H1 (cell line): ENCODE measurements around the gene AKR1D1. TPM values are rescaled to one million over a fixed set of nuclear protein-coding genes. Genes with fewer than 3 reads are reported as not detected.

ENCODE experiments used
- CTCF ChIA-PET: fragments of 300-600 bp; sonication (Branson Sonifier 250); formaldehyde crosslinking; loops from one replicate; lab custom pipeline; 2021; ENCODE audit not compliant: partially characterized antibody; lab: Charles Lee
- POLR2A ChIA-PET: fragments of 300-600 bp; sonication (Branson Sonifier 250); formaldehyde crosslinking; loops from one replicate; lab custom pipeline; 2021; ENCODE audit warnings: inconsistent platforms; ENCODE audit not compliant: partially characterized antibody; lab: Charles Lee
- DNase-seq, 2 experiments: peaks; one replicate each; pipeline versions ENCODE4 v3.0.0 to v3.0.0-alpha.2; 2010 to 2022; ENCODE audit warnings: low spot score in 2 of 2, low read depth in 1 of 2, mixed read lengths in 1 of 2
- FAIRE-seq: peaks from 2 replicates; lab custom pipeline; 2011; peaks lifted over from hg19 to GRCh38; lab: Jason Lieb, UNC
- H2AFZ ChIP-seq: 2 replicates; pipeline ENCODE4 v1.8.1; 2012; ENCODE audit warnings: low read length, inconsistent platforms
- H2AK5ac ChIP-seq: 2 replicates; pipeline ENCODE4 v1.6.1; 2013; ENCODE audit warnings: low read depth, low read length
- H2BK120ac ChIP-seq: replicated peaks from 2 replicates; pipeline ENCODE3; 2013; ENCODE audit warnings: low read depth, low read length, inconsistent platforms
- H2BK12ac ChIP-seq: 2 replicates; pipeline ENCODE4 v1.6.1; 2013; ENCODE audit warnings: low read depth, low read length
- H2BK15ac ChIP-seq: 2 replicates; pipeline ENCODE4 v1.6.1; 2013; ENCODE audit warnings: low read length
- H2BK20ac ChIP-seq: 2 replicates; pipeline ENCODE4 v1.6.1; 2013; ENCODE audit warnings: low read length
- H2BK5ac ChIP-seq: 2 replicates; pipeline ENCODE4 v1.6.1; 2013; ENCODE audit warnings: low read depth, low read length
- H3K14ac ChIP-seq: 2 replicates; pipeline ENCODE4 v1.6.1; 2013; ENCODE audit warnings: inconsistent platforms; ENCODE audit not compliant: insufficient read length
- H3K18ac ChIP-seq: 2 replicates; pipeline ENCODE4 v1.6.1; 2013; ENCODE audit warnings: low read length; ENCODE audit errors: extremely low read depth
- H3K23ac ChIP-seq: 2 replicates; pipeline ENCODE4 v1.6.1; 2013; ENCODE audit warnings: inconsistent platforms; ENCODE audit not compliant: insufficient read length
- H3K23me2 ChIP-seq: 2 replicates; pipeline ENCODE4 v1.6.1; 2013; ENCODE audit warnings: low read depth, low read length
- H3K27ac ChIP-seq: 2 replicates; pipeline ENCODE4 v1.6.1; 2011; ENCODE audit warnings: low read depth, low read length, inconsistent platforms
- H3K27me3 ChIP-seq, 4 experiments: replicated peaks in 1 of 4; 1 replicate in 1 of 4; 2 replicates in 3 of 4; pipeline versions ENCODE4 v1.6.1 to v1.8.1; 2011 to 2013; ENCODE audit warnings: low read length in 3 of 4, mild to moderate bottlenecking in 3 of 4, inconsistent platforms in 2 of 4, mixed read lengths in 2 of 4, moderate library complexity in 1 of 4; ENCODE audit not compliant: control insufficient read depth in 3 of 4, insufficient read depth in 3 of 4; ENCODE audit errors: extremely low read depth in 1 of 4
- H3K36me3 ChIP-seq, 4 experiments: 2 replicates each; pipeline versions ENCODE4 v1.6.1 to v1.8.1; 2011 to 2013; ENCODE audit warnings: mild to moderate bottlenecking in 4 of 4, low read length in 3 of 4, moderate library complexity in 2 of 4, control low read depth in 1 of 4, inconsistent platforms in 1 of 4; ENCODE audit not compliant: insufficient read depth in 4 of 4, control insufficient read depth in 2 of 4
- H3K4ac ChIP-seq: replicated peaks from 2 replicates; pipeline ENCODE3; 2013; ENCODE audit warnings: low read length, low read depth, mixed read lengths, inconsistent platforms; ENCODE audit not compliant: insufficient read length
- H3K4me1 ChIP-seq, 4 experiments: replicated peaks in 1 of 4; 1 replicate in 1 of 4; 2 replicates in 3 of 4; pipeline versions ENCODE4 v1.6.1 to v1.8.1; 2011 to 2013; ENCODE audit warnings: low read length in 3 of 4, inconsistent platforms in 2 of 4, mixed read lengths in 1 of 4; ENCODE audit not compliant: insufficient read depth in 4 of 4, control insufficient read depth in 3 of 4
- H3K4me2 ChIP-seq, 2 experiments: 2 replicates each; pipeline versions ENCODE4 v1.6.1 to v1.8.1; 2011 to 2013; ENCODE audit warnings: low read depth in 2 of 2, low read length in 2 of 2, control low read depth in 1 of 2, inconsistent platforms in 1 of 2, mild to moderate bottlenecking in 1 of 2; ENCODE audit not compliant: insufficient read depth in 1 of 2
- H3K4me3 ChIP-seq, 4 experiments: fragments of 200-600, 300-600 bp in 1 of 4; sonication (generic), shearing (Covaris generic), sonication (Bioruptor Twin) in 1 of 4; 2 replicates each; pipeline versions ENCODE4 v1.5.1 to v1.8.1; 2011 to 2016; ENCODE audit warnings: low read length in 4 of 4, low read depth in 3 of 4, control low read depth in 2 of 4, inconsistent platforms in 2 of 4, mild to moderate bottlenecking in 2 of 4, mixed read lengths in 1 of 4, moderate library complexity in 1 of 4; ENCODE audit not compliant: insufficient read depth in 2 of 4; ENCODE audit errors: extremely low read depth in 1 of 4
- H3K56ac ChIP-seq: replicated peaks from 2 replicates; pipeline ENCODE3; 2013; ENCODE audit warnings: low read depth, mild to moderate bottlenecking, mixed read lengths, low read length, inconsistent platforms; ENCODE audit not compliant: insufficient read length
- H3K79me1 ChIP-seq: 2 replicates; pipeline ENCODE4 v1.6.1; 2013; ENCODE audit warnings: low read depth, low read length, control low read depth
- H3K79me2 ChIP-seq, 2 experiments: 2 replicates each; pipeline versions ENCODE4 v1.6.1 to v1.8.1; 2012 to 2013; ENCODE audit warnings: low read length in 2 of 2, mild to moderate bottlenecking in 2 of 2, inconsistent platforms in 1 of 2; ENCODE audit not compliant: insufficient read depth in 2 of 2, control insufficient read depth in 1 of 2
- H3K9ac ChIP-seq, 4 experiments: replicated peaks in 1 of 4; 1 replicate in 1 of 4; 2 replicates in 3 of 4; pipeline versions ENCODE4 v1.6.1 to v1.8.1; 2011 to 2013; ENCODE audit warnings: low read depth in 3 of 4, low read length in 3 of 4, control low read depth in 2 of 4, mild to moderate bottlenecking in 2 of 4, moderate library complexity in 2 of 4, inconsistent platforms in 1 of 4; ENCODE audit errors: extremely low read depth in 1 of 4
- H3K9me3 ChIP-seq, 2 experiments: 2 replicates each; pipeline versions ENCODE4 v1.6.1 to v1.8.1; 2012 to 2013; ENCODE audit warnings: mild to moderate bottlenecking in 2 of 2, moderate library complexity in 2 of 2, control low read depth in 1 of 2, inconsistent platforms in 1 of 2, low read depth in 1 of 2, low read length in 1 of 2, mixed read lengths in 1 of 2; ENCODE audit not compliant: insufficient read depth in 2 of 2
- H4K20me1 ChIP-seq, 2 experiments: replicated peaks in 1 of 2; 2 replicates each; pipeline versions ENCODE3 to v1.8.1; 2011 to 2013; ENCODE audit warnings: inconsistent platforms in 2 of 2, low read length in 2 of 2, mild to moderate bottlenecking in 1 of 2; ENCODE audit not compliant: insufficient read depth in 2 of 2, control insufficient read depth in 1 of 2
- H4K5ac ChIP-seq: 2 replicates; pipeline ENCODE4 v1.6.1; 2013; ENCODE audit warnings: low read length, low read depth, mixed read lengths, inconsistent platforms; ENCODE audit not compliant: insufficient read length
- H4K8ac ChIP-seq: 2 replicates; pipeline ENCODE4 v1.8.0; 2013; ENCODE audit warnings: mild to moderate bottlenecking, moderate library complexity, low read length, inconsistent platforms; ENCODE audit not compliant: insufficient read depth; ENCODE audit errors: extremely low read depth
- H4K91ac ChIP-seq: replicated peaks from 2 replicates; pipeline ENCODE3; 2013; ENCODE audit warnings: low read length, mixed read lengths, inconsistent platforms; ENCODE audit not compliant: insufficient read length
- BRCA1 ChIP-seq: IDR thresholded peaks from 2 replicates; pipeline ENCODE4 v1.6.1; 2012; ENCODE audit warnings: low read depth, low read length, improper control_type of control experiment
- CBX8 ChIP-seq: fragments of 300-800, 300-1000 bp; sonication (generic); IDR thresholded peaks from 2 replicates; pipeline ENCODE4 v1.7.1; 2016; ENCODE audit warnings: low read depth, low read length, borderline replicate concordance
- CTCF ChIP-seq, 3 experiments: IDR thresholded peaks; 1 replicate in 2 of 3; 2 replicates in 1 of 3; pipeline versions ENCODE4 v1.5.1 to v1.6.1; 2011; ENCODE audit warnings: low read length in 3 of 3, mild to moderate bottlenecking in 3 of 3, inconsistent platforms in 2 of 3, low read depth in 1 of 3, moderate library complexity in 1 of 3; ENCODE audit not compliant: insufficient read depth in 1 of 3; ENCODE audit errors: control extremely low read depth in 1 of 3
- FOSL1 ChIP-seq: IDR thresholded peaks from 2 replicates; pipeline ENCODE4 v1.6.1; 2011; ENCODE audit warnings: mild to moderate bottlenecking, low read depth, low read length, moderate library complexity; ENCODE audit not compliant: insufficient read depth
- KDM4A ChIP-seq: IDR thresholded peaks from one replicate; pipeline ENCODE4 v1.7.1; 2012; ENCODE audit warnings: low read depth, mild to moderate bottlenecking, moderate library complexity, low read length, inconsistent platforms; ENCODE audit not compliant: severe bottlenecking
- NANOG ChIP-seq: IDR thresholded peaks from 2 replicates; pipeline ENCODE4 v1.6.1; 2011; ENCODE audit warnings: low read length, low read depth, mild to moderate bottlenecking, inconsistent platforms; ENCODE audit not compliant: insufficient read depth, poor library complexity, severe bottlenecking
- NRF1 ChIP-seq: IDR thresholded peaks from 2 replicates; pipeline ENCODE4 v1.6.1; 2011; ENCODE audit warnings: mild to moderate bottlenecking, low read depth, low read length, improper control_type of control experiment
- POLR2A ChIP-seq, 2 experiments: IDR thresholded peaks; 1 replicate in 1 of 2; 2 replicates in 1 of 2; pipeline ENCODE4 v1.6.1; 2011; ENCODE audit warnings: low read depth in 2 of 2, low read length in 2 of 2, mild to moderate bottlenecking in 2 of 2; ENCODE audit errors: control extremely low read depth in 1 of 2
- POU5F1 ChIP-seq: IDR thresholded peaks from 2 replicates; pipeline ENCODE4 v1.6.1; 2011; ENCODE audit warnings: low read depth, mild to moderate bottlenecking, low read length, moderate library complexity
- TAF1 ChIP-seq: IDR thresholded peaks from 2 replicates; pipeline ENCODE4 v1.6.1; 2011; ENCODE audit warnings: mild to moderate bottlenecking, low read depth, low read length
- WGBS, 2 experiments: shearing (Covaris generic) in 1 of 2; methylation state at CpG; one replicate each; pipeline versions ENCODE4 v1.1.6 to v1.1.7; 2013 to 2015; ENCODE audit warnings: low lambda C conversion rate in 2 of 2, mixed read lengths in 2 of 2, inconsistent platforms in 1 of 2, low coverage in 1 of 2, missing lambda C conversion rate in 1 of 2; ENCODE audit not compliant: insufficient replicate concordance in 2 of 2, insufficient coverage in 1 of 2, insufficient read length in 1 of 2; ENCODE audit errors: extremely low coverage in 1 of 2, missing lambda C conversion rate in 1 of 2; 5-methylcytosine and 5-hydroxymethylcytosine counted together
- polyA plus RNA-seq, 7 experiments: library from polyadenylated mRNA; depleted of rRNA in 3 of 7; stranded (reverse) in 5 of 7; unstranded in 2 of 7; fragments of >200 nt in 5 of 7; fragments of 200-250 nt in 2 of 7; gene quantifications; 1 replicate in 5 of 7; 2 replicates in 1 of 7; 4 replicates in 1 of 7; pipeline versions ENCODE4 v1.2.1 to v1.2.3, GENCODE V29; 2011 to 2013; ENCODE audit warnings: missing spikeins in 2 of 7, mixed read lengths in 2 of 7
- total RNA-seq: library from RNA; stranded (reverse); fragmentation: NEBNext Ultra II Directional; extraction: Animal tissue kit (Norgen Biotek cat#: 25700); gene quantifications from 2 replicates; pipeline ENCODE4 v1.2.1, GENCODE V29; 2021
- TF ChIP-seq, protein P1 (sequence below): IDR thresholded peaks from 2 replicates; pipeline ENCODE4 v1.6.1; 2011; ENCODE audit warnings: low read length, improper control_type of control experiment

AKR1D1 gene
- total and polyA plus RNA-seq, 2 of the 8 experiments (the other 6 are each of a cell fraction or from before 2014, with no cell fraction given): not detected

GRCh38 chr7:138077809-138078208 is 1.6 kb downstream of the AKR1D1 start:
- CTCF ChIA-PET: interaction anchor here (0.6 kb wide), 1 partner anchor 969 kb away, joined by 3 read pairs; no protein-coding TSS in a partner anchor
- Histone ChIP-seq H4K8ac (no peak overlapping the region), H3K4me1 (peaks cover 0 to 2% (median 0%) of the 10 kb centered on the region in 4 experiments; a peak in 4 of 7 replicates)
- TF ChIP-seq TAF1 (no peak), NANOG (no peak), CTCF (IDR thresholded peaks at IDR 0.05; ENCODE audit: control extremely low read depth in 1 of 3, insufficient read depth in 1 of 3, low read depth in 1 of 3, low read length in 3 of 3) (no peak), BRCA1 (no peak), NRF1 (no peak), POLR2A (IDR thresholded peaks at IDR 0.05; ENCODE audit: control extremely low read depth in 1 of 2, low read depth in 2 of 2, low read length in 2 of 2) (no peak), CBX8 (no peak), POU5F1 (no peak), KDM4A (no peak), FOSL1 (no peak)
- TF ChIP-seq, protein P1, sequence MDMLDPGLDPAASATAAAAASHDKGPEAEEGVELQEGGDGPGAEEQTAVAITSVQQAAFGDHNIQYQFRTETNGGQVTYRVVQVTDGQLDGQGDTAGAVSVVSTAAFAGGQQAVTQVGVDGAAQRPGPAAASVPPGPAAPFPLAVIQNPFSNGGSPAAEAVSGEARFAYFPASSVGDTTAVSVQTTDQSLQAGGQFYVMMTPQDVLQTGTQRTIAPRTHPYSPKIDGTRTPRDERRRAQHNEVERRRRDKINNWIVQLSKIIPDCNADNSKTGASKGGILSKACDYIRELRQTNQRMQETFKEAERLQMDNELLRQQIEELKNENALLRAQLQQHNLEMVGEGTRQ: no peak

More at GRCh38 chr7:138077809-138078208, 1.6 kb downstream of the AKR1D1 start:
- Histone ChIP-seq H3K9ac (no peak overlapping the region), H3K56ac (no peak overlapping the region), H3K27ac (no peak overlapping the region), H4K91ac (no peak overlapping the region), H2BK5ac (no peak overlapping the region), H2BK20ac (no peak overlapping the region), H3K14ac (no peak overlapping the region), H3K79me1 (no peaks in the 10 kb centered on the region), H2BK120ac (no peak overlapping the region), H4K20me1 (no peaks in the 10 kb centered on the region), H3K9me3 (peaks cover 16 to 18% of the 10 kb centered on the region in 2 experiments), H3K79me2 (no peaks in the 10 kb centered on the region), H3K23me2 (no peaks in the 10 kb centered on the region), H3K4me3 (no peak overlapping the region), H2BK15ac (no peak overlapping the region), H3K27me3 (no peaks in the 10 kb centered on the region), H3K18ac (no peak overlapping the region), H2BK12ac (no peak overlapping the region), H3K23ac (no peak overlapping the region), H3K4me2 (no peak overlapping the region), H3K36me3 (peaks cover 0 to 10% (median 1%) of the 10 kb centered on the region in 4 experiments; a peak in 3 of 8 replicates), H2AFZ (no peak overlapping the region), H3K4ac (no peak overlapping the region), H4K5ac (no peak overlapping the region), H2AK5ac (no peak overlapping the region)
- POLR2A ChIA-PET: no interaction called here
- 89% methylated on average over 2 of the region's 2 CpGs; no CpG with 5 or more reads in 1 of the 2 experiments for WGBS, 2 experiments
- no peak for DNase-seq
- FAIRE-seq: no peak
